Activated CD4-positive, alpha-beta memory T cell treated with anti-CD3 and anti-CD28 coated beads, Interleukin-2, amount 10 ng/mL, durations not matched to agents 7 days and 5 days (primary cell): ENCODE measurements around the gene PRICKLE2. TPM values are rescaled to one million over a fixed set of nuclear protein-coding genes. Genes with fewer than 3 reads are reported as not detected.

Source experiments
- CTCF ChIA-PET: fragments of 350-600 bp; sonication (Branson Sonifier 250); formaldehyde crosslinking; loops from one replicate; lab custom pipeline; 2021; ENCODE audit warnings: antibody characterized with exemption, inconsistent platforms; lab: Charles Lee
- POLR2A ChIA-PET: fragments of 350-600 bp; sonication (Branson Sonifier 250); formaldehyde crosslinking; loops from one replicate; lab custom pipeline; 2021; ENCODE audit warnings: antibody characterized with exemption; lab: Charles Lee
- DNase-seq: peaks from one replicate; pipeline ENCODE4 v3.0.0-alpha.2; 2020
- H3K27ac Mint-ChIP-seq: one replicate; pipeline ENCODE4 v1.8.0; 2021; ENCODE audit warnings: mild to moderate bottlenecking, mixed read lengths
- H3K27me3 Mint-ChIP-seq: one replicate; pipeline ENCODE4 v1.8.0; 2021; ENCODE audit warnings: mixed read lengths
- H3K36me3 Mint-ChIP-seq: one replicate; pipeline ENCODE4 v1.8.0; 2021; ENCODE audit warnings: low read depth, mixed read lengths
- H3K4me1 Mint-ChIP-seq: one replicate; pipeline ENCODE4 v1.8.0; 2021; ENCODE audit warnings: mixed read lengths
- H3K4me3 Mint-ChIP-seq: one replicate; pipeline ENCODE4 v1.8.0; 2021; ENCODE audit warnings: mild to moderate bottlenecking, mixed read lengths
- H3K9me3 Mint-ChIP-seq: one replicate; pipeline ENCODE4 v1.8.0; 2021; ENCODE audit warnings: mixed read lengths
- total RNA-seq, 2 experiments: library from RNA; stranded (reverse); gene quantifications; one replicate each; pipeline ENCODE4 v1.2.3, GENCODE V29; 2021

PRICKLE2 gene
- total RNA-seq, 2 experiments from 2014 or later, result not detected

DNA sequence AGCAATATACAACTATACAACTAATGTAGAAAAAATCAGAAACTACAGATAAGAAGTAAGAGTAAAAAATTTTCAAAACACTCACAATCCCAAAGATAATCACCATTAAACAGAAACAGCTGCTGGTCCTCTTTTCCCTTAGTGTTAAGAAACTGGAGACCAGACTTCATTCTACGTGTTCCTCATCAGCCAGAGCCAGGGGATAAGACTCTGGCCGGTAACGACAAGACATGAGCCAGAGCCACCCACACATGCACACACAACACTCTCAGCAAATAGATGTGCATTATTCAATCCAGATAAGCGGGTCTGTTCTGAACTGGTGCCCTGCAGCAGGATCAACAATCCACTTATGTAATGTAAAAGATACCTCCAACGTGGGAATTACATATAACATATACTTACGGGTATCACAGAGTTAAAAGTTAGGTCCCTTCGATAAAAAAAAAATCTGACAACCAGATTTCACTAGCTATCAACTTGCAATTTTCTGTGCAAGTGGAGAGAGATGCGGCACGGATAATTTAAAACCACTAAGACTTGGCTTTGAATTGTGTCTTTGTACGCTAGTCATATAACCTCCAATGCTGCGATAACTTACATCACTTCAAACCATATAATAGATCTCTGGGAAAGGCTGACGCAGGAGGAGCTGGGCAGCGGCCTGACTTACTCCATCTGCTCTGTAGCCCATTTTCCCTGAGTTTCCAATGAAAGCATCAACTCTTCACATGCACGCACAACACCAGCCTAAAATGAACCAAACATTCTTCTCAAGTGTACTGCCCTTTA is 17.8 kb downstream of the PRICKLE2 start:
- Mint-ChIP-seq H3K27ac (no peak overlapping the region), H3K4me3 (no peak overlapping the region), H3K4me1 (no peaks in the 10 kb centered on the region), H3K27me3 (peaks cover 2% of the 10 kb centered on the region), H3K9me3 (no peaks in the 10 kb centered on the region), H3K36me3 (no peaks in the 10 kb centered on the region)
- ChIA-PET CTCF (no interaction called here), POLR2A (no interaction called here)
- DNase-seq, result no peak

GRCh38 chr3:64203969-64204908 is 21.0 kb downstream of the PRICKLE2 start:
- H3K27me3 Mint-ChIP-seq, result no peaks in the 10 kb centered on the region
- no peaks in the 10 kb centered on the region for H3K9me3 Mint-ChIP-seq
- H3K36me3 Mint-ChIP-seq, result no peaks in the 10 kb centered on the region
- no peak for DNase-seq
- ChIA-PET POLR2A (no interaction called here), CTCF (no interaction called here)
- H3K4me1 Mint-ChIP-seq, result no peaks in the 10 kb centered on the region
- no peak overlapping the region for H3K27ac Mint-ChIP-seq
- H3K4me3 Mint-ChIP-seq, result no peak overlapping the region

DNA sequence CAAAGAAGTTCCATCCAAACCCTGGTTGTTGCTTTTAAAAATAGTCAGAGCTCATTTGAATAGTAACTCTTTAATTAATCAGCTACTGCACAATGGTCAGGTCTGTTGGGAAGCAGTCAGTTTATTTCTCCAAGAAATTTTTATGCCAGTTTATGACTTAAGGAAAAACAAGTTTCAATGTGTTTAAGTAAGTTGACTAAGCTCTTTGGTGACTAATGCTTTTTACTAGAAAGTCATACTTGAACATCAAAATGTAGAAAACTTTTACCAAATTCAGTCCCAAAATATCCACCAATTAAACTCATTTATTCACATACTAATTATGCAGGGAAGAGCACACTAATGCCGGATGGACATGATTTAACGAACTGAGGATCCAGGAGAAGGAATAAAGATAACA is 22.1 kb downstream of the PRICKLE2 start:
- no peaks in the 10 kb centered on the region for H3K36me3 Mint-ChIP-seq
- POLR2A ChIA-PET, result no interaction called here
- H3K27ac Mint-ChIP-seq, result no peak overlapping the region
- no peak for DNase-seq
- CTCF ChIA-PET, result no interaction called here
- no peaks in the 10 kb centered on the region for H3K27me3 Mint-ChIP-seq
- H3K9me3 Mint-ChIP-seq, result no peaks in the 10 kb centered on the region
- no peaks in the 10 kb centered on the region for H3K4me1 Mint-ChIP-seq
- no peak overlapping the region for H3K4me3 Mint-ChIP-seq

- Mint-ChIP-seq H3K27ac (no peak overlapping the region), H3K36me3 (no peaks in the 10 kb centered on the region), H3K4me3 (no peak overlapping the region), H3K9me3 (peaks cover 3% of the 10 kb centered on the region), H3K4me1 (no peaks in the 10 kb centered on the region), H3K27me3 (no peaks in the 10 kb centered on the region)
- ChIA-PET POLR2A (no interaction called here), CTCF (no interaction called here)
- no peak for DNase-seq
These were observed 25.3 kb downstream of the PRICKLE2 start for GRCh38 chr3:64199932-64200331.

DNA sequence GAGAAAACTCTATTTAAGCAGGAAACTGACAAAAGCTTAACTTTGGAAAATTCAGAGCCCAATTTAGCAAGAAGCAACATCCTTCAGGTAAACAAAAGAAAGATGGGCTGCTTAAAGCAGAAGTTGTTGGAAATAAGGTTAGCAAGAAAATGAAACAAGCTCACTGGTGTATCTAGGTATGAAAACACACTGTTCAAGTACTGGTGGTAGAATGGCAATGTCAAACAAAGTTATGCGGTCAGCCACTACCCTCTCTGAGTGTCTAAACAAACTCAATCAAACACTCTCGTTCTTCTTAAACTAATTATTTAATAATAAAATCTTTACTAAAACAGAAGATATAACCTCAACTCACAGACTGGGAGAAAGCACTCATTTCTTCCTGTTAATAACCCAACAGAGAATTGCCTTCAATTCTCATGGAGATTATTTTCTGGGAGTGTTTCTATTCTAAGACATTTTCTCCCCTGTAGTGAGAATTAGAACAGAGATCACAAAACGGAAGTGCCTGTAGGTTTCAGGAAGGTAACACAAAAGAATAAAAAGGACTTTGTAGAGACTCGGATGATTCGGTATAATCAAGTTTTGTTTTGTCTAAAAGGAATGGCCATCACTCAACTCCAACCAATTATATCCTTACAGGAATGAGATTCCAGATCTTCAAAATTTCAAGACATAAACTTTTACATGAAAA is 28.9 kb downstream of the PRICKLE2 start:
- Mint-ChIP-seq H3K4me1 (no peaks in the 10 kb centered on the region), H3K27me3 (no peaks in the 10 kb centered on the region), H3K4me3 (no peak overlapping the region), H3K36me3 (no peaks in the 10 kb centered on the region), H3K27ac (no peak overlapping the region), H3K9me3 (peaks cover 3% of the 10 kb centered on the region)
- CTCF ChIA-PET, result no interaction called here
- DNase-seq, result no peak
- POLR2A ChIA-PET, result no interaction called here

- Mint-ChIP-seq H3K27ac (no peak overlapping the region), H3K36me3 (no peaks in the 10 kb centered on the region), H3K4me3 (no peak overlapping the region), H3K4me1 (no peaks in the 10 kb centered on the region), H3K27me3 (no peaks in the 10 kb centered on the region), H3K9me3 (peaks cover 3% of the 10 kb centered on the region)
- ChIA-PET CTCF (no interaction called here), POLR2A (no interaction called here)
- DNase-seq, result no peak
These were observed 29.5 kb downstream of the PRICKLE2 start for GRCh38 chr3:64195789-64196188.

GRCh38 chr3:64191822-64192221 is 33.4 kb downstream of the PRICKLE2 start:
- Mint-ChIP-seq H3K36me3 (no peaks in the 10 kb centered on the region), H3K4me3 (no peak overlapping the region), H3K4me1 (no peaks in the 10 kb centered on the region), H3K9me3 (no peaks in the 10 kb centered on the region), H3K27me3 (no peaks in the 10 kb centered on the region), H3K27ac (no peak overlapping the region)
- ChIA-PET CTCF (no interaction called here), POLR2A (no interaction called here)
- no peak for DNase-seq

- no peaks in the 10 kb centered on the region for H3K27me3 Mint-ChIP-seq
- H3K9me3 Mint-ChIP-seq, result no peaks in the 10 kb centered on the region
- ChIA-PET CTCF (no interaction called here), POLR2A (no interaction called here)
- no peak overlapping the region for H3K27ac Mint-ChIP-seq
- no peaks in the 10 kb centered on the region for H3K4me1 Mint-ChIP-seq
- no peak for DNase-seq
- no peak overlapping the region for H3K4me3 Mint-ChIP-seq
- H3K36me3 Mint-ChIP-seq, result no peaks in the 10 kb centered on the region
These were observed 34.5 kb downstream of the PRICKLE2 start for GRCh38 chr3:64190517-64191515.

DNA sequence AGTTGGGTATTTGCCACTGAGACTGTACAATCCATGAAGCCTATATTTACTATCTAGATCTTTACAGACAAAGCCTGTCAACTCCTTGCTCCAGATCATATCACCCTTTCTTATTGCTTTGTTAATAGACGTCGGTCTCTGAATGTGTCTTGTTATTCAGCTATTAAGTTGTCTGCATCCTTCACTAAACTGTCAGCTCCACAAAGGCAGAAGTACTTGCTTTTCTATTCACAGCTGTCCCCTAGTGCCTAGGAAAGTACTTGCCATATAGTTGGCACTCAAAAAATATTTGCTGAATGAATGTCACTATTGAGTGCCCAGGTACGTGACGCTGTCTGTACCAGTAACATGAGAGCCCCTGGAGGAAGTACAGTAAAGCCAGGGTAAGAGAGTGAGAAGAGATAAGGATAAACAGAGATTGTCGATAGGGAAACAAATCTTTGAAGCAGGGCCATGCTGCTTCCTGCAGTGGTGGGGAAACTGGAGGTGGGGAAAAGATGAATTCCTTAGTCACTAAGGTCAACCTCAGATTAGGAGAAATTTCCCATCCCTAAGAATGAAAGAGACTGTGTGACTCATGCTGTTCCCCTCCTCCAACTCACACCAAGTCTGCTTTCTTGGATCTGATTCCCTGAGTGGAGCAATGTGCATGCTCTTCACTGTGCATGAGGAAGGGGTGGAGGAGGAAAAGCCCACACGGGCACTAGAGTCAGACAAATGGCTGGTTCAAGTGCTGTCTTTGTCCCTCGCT is 36.3 kb downstream of the PRICKLE2 start:
- DNase-seq, result no peak
- ChIA-PET CTCF (no interaction called here), POLR2A (no interaction called here)
- no peaks in the 10 kb centered on the region for H3K36me3 Mint-ChIP-seq
- no peaks in the 10 kb centered on the region for H3K27me3 Mint-ChIP-seq
- H3K27ac Mint-ChIP-seq, result no peak overlapping the region
- no peaks in the 10 kb centered on the region for H3K4me1 Mint-ChIP-seq
- no peaks in the 10 kb centered on the region for H3K9me3 Mint-ChIP-seq
- no peak overlapping the region for H3K4me3 Mint-ChIP-seq

DNA sequence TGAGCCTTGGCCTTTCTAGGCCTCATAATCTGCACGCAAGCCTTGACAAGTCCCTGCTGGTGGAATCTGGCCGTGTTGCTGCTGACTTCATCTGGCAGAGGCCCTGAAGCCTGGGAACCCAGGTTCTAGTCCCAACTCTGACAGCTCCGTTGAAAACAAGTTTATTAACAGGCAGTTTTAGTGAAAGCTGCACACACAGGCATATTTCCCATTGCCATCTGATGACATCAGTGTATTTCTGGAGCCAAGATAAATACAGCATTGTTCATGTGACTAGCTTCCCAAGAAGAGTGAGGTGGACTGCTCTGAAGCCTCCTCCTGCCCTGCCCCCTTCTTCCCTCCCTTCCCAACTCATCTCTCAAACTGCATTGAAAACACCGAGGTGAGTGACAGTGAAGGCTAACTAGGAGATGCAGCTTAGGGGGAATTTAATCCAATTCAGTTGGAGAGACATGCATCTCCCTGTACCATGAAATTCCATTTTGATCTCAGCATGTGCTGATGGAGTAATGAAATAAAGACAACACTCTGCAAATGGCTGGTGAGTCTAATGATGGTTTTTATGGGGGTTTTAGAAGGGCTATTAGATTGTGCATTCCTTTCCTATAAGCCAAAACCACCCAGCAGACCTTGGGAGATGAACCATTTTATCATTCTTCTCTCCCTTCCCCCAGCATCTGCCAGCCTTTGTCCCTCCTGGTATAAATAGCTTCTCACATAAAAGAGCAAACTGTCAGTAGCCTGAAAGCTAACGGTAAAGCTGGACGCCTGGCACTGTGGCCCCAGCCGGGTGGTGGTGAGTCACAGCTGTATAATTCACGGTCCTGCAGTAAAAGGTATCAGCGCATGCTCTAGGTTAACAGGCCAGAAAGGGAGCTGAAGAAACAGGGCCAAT is 38.0 kb downstream of the PRICKLE2 start:
- Mint-ChIP-seq H3K4me3 (no peak overlapping the region), H3K27me3 (no peaks in the 10 kb centered on the region), H3K4me1 (no peaks in the 10 kb centered on the region), H3K9me3 (no peaks in the 10 kb centered on the region), H3K36me3 (no peaks in the 10 kb centered on the region), H3K27ac (no peak overlapping the region)
- POLR2A ChIA-PET, result no interaction called here
- CTCF ChIA-PET, result no interaction called here
- no peak for DNase-seq

DNA sequence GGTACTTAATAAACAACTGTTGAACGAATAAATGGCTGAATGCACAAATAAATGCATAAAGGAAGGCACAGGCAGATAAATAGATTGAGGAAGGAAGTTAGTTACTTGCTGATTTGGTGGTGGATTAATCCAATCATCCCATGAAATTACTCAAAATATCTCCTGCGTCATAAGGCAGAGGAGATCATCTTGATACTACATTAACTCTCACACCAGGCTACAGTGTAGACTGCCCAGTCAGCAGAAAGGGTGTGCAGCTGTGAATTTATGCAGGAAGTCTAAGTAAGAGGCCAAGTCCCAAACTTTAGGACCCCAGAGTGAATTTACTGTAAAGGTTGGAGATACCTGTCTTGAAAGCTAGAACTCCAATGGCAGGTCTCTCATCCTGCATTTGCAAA is 38.6 kb downstream of the PRICKLE2 start:
- H3K36me3 Mint-ChIP-seq, result no peaks in the 10 kb centered on the region
- H3K4me1 Mint-ChIP-seq, result no peaks in the 10 kb centered on the region
- ChIA-PET CTCF (no interaction called here), POLR2A (no interaction called here)
- DNase-seq, result no peak
- H3K27me3 Mint-ChIP-seq, result no peaks in the 10 kb centered on the region
- H3K9me3 Mint-ChIP-seq, result no peaks in the 10 kb centered on the region
- H3K4me3 Mint-ChIP-seq, result no peak overlapping the region
- H3K27ac Mint-ChIP-seq, result no peak overlapping the region
